ENCODE results near the gene GPALPP1.
A peak's percentile ranks its signal among the peaks of the same experiment; 100 is the strongest.

The GPALPP1 gene

DNA sequence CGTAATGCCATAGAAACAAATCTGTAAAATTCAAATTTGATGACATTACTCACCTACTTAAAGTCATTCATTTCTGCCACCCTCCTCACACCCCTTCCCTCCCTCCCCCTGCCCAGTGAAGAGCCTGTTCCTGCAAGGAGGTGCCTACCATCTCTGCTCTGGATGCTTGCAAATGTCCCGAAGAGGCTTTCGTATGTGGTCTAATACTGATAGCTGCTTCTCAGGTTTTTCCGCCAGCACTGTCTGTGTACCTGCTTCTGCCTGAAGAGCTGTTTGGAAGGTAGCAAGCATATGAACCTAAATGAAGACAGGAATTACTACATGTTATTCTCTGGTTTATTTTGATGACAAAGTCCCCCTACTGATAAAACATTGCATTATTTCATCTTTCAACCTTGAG, 57.1 kb downstream of the GPALPP1 start:
- TF ChIP-seq, protein P1, sequence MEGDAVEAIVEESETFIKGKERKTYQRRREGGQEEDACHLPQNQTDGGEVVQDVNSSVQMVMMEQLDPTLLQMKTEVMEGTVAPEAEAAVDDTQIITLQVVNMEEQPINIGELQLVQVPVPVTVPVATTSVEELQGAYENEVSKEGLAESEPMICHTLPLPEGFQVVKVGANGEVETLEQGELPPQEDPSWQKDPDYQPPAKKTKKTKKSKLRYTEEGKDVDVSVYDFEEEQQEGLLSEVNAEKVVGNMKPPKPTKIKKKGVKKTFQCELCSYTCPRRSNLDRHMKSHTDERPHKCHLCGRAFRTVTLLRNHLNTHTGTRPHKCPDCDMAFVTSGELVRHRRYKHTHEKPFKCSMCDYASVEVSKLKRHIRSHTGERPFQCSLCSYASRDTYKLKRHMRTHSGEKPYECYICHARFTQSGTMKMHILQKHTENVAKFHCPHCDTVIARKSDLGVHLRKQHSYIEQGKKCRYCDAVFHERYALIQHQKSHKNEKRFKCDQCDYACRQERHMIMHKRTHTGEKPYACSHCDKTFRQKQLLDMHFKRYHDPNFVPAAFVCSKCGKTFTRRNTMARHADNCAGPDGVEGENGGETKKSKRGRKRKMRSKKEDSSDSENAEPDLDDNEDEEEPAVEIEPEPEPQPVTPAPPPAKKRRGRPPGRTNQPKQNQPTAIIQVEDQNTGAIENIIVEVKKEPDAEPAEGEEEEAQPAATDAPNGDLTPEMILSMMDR (IDR thresholded peaks at IDR 0.05; ENCODE audit: low read depth, low read length, missing control alignments), result no peak
- H3K4me3 ChIP-seq (replicated peaks; ENCODE audit: low read depth, low read length), result peak overlapping the region; percentile 43
- DNase-seq (ENCODE audit: extremely low read depth, low read depth), result no peak

DNA sequence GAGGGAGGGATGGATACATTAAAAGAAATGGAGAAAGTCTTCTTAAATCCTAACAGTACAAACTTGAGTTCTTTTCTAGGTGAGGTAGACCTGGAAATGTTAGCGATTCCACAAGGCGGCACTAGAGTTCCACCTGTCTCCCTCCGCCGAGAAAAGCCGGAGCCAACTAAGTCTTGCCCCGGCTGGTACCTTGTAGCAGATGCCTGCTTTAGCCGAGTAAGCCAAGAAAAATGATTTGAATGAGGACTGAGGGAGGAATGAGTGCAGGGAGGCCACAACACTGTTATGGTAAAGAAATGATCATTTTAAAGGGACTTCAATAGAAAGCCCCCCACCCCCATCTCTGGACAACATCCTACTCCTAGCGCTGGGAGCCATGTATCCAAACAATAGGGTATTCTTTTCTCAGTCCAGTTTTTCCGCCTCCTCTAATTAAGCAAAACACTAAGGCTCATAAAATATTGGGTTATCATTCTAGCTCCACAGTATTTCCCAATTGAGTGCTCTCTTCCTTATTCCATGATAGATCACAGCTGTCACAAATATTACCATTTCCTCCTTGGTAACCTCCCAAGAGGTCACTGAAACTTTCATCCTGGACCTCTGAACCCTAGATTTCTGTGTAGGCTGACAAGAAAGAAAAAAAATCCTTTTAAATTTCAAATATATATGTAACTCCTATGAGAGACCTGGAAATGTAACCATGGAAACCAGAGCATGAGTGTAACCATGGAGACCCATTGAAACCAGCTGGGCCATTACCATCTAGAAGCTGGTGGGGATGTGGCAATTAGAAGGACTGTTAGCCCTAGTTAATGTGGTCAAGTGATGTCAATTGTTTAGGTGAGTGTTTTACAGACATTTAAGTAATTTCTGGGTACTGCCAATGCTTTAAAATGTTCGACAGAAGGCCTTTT, 58.3 kb downstream of the GPALPP1 start:
- TF ChIP-seq, protein P1 (IDR thresholded peaks at IDR 0.05; ENCODE audit: low read depth, low read length, missing control alignments), result peak; percentile 93
- DNase-seq (ENCODE audit: extremely low read depth, low read depth), result peak; percentile 62
- H3K4me3 ChIP-seq (replicated peaks; ENCODE audit: low read depth, low read length), result peak overlapping the region; percentile 43

DNA sequence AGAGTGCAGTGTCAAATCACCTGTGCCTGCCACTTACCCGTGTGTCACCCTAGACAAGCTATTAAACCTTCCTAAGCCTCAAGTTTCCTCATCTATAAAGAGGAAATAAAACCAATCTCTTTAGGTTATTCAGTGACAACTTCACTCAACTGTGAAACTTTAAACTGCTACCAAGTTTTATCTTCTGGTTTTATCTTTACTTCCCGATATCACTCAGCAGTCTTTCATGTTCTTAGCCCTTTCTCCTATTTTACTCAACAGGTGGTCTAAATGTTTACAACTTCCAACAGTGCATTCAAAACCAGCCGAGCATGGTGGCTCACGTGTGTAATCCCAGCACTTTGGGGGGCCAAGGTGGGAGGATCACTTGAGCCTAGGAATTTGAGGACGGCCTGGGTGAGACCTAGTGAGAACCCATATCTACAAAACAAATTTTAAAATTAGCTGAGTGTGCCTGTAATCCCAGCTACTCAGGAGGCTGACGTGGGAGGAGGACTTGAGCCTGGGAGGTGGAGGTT, 59.6 kb downstream of the GPALPP1 start:
- H3K4me3 ChIP-seq (replicated peaks; ENCODE audit: low read depth, low read length), result no peak overlapping the region
- TF ChIP-seq, protein P1 (IDR thresholded peaks at IDR 0.05; ENCODE audit: low read depth, low read length, missing control alignments), result no peak
- no peak for DNase-seq (ENCODE audit: extremely low read depth, low read depth)

DNA sequence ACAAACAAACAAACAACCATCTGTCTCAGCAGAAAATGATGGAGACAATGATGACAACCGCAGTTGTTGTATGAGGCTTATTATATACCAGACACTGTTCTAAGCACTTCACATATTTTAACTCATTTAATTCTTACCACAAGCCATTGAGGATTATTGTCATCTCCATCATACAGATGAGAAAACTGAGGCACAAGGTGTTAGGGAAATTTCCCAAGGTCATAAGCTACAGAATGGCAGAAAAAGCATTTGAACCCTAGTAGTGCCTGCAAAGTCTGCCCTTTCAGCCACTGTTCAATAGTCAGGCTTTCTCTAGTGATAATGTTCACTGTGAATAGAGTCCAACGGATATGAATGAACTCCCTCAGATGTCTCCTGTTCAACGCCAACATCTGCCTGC, 60.1 kb downstream of the GPALPP1 start:
- DNase-seq (ENCODE audit: extremely low read depth, low read depth), result no peak
- no peak overlapping the region for H3K4me3 ChIP-seq (replicated peaks; ENCODE audit: low read depth, low read length)
- TF ChIP-seq, protein P1 (IDR thresholded peaks at IDR 0.05; ENCODE audit: low read depth, low read length, missing control alignments), result no peak

DNA sequence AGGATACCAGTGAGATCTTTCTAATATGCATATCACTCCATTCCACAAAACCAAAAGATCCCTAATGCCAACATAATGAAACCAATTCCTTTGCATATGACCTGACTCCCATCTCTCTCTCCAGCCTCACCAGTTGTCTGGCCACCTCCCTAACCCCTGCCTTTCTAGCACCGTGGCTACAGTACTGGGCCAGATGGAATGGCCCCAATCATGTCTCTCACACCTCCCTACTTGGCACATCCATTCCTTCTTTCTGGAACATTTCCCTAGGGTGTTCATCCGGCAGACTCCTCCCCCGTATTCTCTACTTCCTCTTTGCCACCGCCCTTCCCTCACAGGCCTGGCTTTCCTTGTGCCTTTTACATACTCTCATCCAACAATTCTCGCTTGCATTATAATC, 62.0 kb downstream of the GPALPP1 start:
- H3K4me3 ChIP-seq (replicated peaks; ENCODE audit: low read depth, low read length), result no peak overlapping the region
- TF ChIP-seq, protein P1 (IDR thresholded peaks at IDR 0.05; ENCODE audit: low read depth, low read length, missing control alignments), result no peak
- no peak for DNase-seq (ENCODE audit: extremely low read depth, low read depth)

DNA sequence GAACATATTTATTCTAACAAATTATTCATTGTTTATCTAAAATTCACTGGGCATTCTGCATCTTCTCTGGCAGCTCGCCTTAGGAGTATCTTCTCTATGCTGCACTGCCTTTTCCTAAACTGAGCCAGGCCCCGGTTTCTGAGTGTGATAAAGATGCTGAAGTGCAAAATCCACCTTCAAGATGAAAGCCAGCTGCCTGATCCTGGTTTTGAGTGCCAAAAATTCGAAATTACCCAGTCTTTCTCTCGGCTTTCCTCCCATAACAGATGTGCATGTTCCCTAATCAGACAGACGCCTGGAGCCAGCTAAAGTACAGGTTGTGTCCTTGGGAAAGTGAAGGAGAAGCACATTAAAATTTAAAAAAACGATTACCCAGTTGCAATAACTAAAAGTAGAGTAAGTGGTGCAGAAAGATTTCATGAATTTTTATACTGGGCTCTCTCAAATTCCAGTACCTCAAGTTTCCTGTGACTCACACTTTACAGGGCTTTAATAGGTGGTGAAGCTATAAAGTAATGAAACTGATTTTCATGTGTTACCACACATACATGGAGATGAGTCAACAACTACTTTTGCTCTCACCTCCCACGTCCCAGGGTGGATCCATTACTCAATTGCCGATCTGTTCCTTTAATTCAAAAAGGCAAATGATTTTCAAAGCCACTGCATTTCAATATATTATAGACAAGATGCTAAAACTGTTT, 66.0 kb downstream of the GPALPP1 start:
- peak overlapping the region; percentile 8; the same call in 1 of the 2 replicates for H3K4me3 ChIP-seq (replicated peaks; ENCODE audit: low read depth, low read length)
- TF ChIP-seq, protein P1 (IDR thresholded peaks at IDR 0.05; ENCODE audit: low read depth, low read length, missing control alignments), result no peak
- DNase-seq (ENCODE audit: extremely low read depth, low read depth), result peak; percentile 83
